ENCODE data around the gene UTRN. TPM values are rescaled to one million over a fixed set of nuclear protein-coding genes. Genes with fewer than 3 reads are reported as not detected.

Gene UTRN
- total RNA-seq, 1 donor from 2014 or later, result 155 TPM

DNA sequence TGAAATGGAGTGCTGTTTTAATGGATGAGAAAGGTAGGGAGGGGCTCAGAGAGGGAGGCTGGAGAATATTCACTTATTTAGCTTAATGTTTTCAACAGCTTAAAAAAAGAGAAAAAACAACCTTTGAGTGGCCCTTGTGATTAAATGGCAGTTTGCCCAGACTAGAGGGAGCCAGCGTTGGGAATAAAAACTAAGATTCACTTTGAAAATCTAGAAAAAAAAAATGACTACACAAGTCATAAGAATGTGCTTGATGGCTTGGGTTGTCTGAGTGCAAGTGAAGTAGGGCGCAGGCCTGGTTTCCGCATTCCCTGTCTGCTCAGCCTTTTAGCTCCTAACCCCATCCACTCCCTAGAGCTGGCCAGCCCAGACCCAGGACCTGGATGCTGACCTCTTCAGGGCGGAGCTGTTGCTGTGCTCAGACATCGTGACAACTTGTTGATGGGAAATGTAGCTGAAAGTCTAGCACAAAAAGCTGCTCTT, 28.9 kb downstream of the UTRN start:
- DNase-seq (ENCODE audit: low read depth), result peak; percentile 91

DNA sequence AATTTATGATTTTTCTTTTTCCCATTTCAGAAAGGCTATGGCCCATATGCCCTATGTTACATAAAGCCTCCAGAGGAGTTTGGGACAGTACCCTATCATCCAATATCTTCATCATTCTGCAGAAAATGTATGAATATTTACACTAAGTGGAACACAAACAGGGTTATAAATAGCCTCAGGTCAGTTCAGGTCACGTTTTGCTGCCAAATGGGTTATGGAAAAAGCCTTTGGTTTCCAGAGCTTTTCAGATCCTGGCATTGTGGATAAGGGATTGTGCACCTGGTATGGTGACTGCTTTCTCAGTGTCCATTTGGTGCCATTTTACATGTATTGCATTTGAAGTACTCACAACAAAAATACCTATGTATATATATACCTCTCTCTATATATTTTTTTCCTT, 29.4 kb downstream of the UTRN start:
- DNase-seq (ENCODE audit: low read depth), result no peak

DNA sequence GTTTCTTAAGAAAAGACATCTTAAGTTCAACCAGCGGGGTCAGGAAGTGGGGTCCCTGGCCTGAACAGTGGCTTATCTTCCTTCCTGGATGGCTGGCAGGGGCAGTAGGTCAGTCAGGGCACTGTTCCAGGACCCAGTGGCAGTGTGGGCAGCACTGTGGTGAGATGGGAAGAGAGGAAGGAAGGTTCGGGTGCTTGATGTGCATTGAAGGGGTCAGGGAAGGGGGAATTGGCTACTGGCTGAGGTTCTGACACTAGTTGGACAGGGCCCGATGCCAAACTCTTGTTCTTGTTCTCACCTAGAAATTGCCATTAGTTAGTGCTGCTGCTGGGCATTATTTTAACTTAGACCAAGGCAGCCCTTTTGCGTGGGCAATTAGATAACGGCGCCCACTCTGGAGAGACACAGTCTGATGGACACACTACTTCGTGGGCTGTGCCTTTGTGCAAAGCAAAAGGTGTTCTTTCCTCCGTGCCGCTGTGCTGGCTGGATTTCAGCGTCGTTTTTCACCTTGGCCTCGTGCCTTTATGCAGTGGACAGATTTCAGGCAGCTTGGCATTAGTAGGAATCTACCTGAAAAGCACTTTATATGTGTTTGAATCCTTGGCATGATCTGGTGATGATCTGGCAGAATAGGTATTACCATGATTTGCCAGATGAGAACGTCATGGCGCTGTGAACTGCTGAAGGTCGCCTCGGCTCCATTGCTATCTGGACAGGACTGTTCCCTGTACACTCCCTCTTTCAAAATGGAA, 30.3 kb downstream of the UTRN start:
- no peak for DNase-seq (ENCODE audit: low read depth)

DNA sequence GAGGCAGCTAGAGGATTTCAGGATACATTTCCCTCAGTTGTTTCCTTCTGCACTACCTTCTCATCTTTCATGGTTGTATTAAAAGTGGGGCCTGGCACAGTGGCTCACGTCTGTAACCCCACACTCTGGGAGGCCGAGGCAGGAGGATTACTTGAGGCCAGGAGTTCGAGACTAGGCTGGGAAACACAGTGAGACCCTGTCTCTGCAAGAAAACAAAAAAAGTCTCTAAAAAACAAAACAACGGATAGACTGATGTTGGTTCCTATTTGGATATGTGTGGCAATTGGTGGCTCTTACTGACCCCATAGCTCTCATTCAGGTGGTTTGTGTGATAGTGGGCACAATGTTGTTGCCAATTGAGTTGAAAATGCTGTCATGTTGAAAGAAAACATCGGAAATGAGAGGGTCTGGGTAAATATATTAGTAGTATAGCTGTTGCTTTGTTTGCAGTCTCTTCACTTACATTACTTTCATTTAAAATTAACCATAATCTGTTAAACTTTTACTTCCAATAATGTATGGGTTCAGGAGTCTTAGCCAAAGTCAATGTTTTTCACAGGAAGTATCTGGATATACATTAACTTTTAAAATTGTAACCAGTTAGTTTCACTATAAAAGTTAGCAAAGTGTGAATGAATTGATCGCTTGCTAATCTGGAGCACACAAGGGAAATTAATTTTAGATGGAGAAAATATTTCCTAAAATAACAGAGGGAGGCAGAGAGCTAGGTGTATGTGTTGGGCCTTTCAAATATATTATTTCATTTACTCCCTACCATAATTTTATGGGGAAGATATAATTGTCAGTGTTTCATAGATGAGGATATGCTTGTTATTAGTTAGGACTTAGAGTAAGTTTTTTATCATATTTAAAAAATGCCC, 31.1 kb downstream of the UTRN start:
- DNase-seq (ENCODE audit: low read depth), result peak; percentile 60

DNA sequence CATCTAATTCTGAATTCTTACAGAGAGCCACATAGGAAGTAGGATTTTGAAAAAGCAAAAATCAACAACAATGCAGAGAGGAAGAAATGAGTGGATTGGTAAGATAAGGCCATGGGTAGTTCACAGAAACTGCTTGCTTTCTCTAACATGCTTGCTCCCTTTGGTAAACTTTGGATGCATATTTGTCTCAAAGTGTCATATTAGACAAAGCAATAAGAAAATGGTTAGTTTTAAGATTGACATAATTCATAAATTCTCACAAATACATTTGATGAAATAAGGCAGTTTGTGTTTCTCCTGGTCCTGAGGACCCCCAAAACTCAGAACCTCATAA, 31.7 kb downstream of the UTRN start:
- DNase-seq (ENCODE audit: low read depth), result no peak

DNA sequence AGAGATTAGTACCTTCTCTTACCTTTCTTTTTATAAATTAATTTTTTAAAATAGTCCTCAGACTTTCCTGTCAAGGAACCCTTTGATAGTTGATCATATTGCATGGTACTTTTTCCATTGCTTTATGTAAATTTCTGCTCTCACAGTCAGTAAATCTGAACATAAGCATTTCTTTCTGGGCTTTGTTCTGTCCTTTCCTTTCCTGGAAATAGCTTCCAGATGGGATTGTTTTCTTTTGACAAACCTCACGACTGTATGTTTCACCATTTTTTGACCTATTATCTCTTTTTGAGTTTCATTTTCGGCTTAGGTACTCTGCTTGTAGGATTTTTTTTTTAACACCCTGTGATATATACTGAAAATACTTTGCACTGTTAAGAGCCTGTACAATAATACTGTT, 32.6 kb downstream of the UTRN start:
- DNase-seq (ENCODE audit: low read depth), result no peak

DNA sequence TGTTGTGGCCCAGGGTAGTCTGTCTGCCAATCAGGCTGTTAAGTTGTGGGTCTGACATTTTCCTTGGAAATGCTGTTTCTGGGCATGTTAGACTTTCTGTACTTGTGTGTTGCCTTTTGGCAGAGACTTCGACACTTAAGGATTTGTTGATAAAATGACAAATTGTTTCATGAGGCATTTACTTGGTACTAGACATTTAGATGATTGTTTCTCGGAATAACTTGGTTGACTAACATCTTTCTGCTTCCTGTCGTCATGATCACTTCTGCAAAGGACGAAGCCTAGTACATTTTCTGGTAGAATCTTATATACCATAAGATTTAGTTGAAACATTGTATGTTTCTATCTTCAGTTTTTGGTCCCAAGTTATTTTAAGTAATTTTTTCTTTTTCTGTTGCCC, 34.1 kb downstream of the UTRN start:
- no peak for DNase-seq (ENCODE audit: low read depth)

DNA sequence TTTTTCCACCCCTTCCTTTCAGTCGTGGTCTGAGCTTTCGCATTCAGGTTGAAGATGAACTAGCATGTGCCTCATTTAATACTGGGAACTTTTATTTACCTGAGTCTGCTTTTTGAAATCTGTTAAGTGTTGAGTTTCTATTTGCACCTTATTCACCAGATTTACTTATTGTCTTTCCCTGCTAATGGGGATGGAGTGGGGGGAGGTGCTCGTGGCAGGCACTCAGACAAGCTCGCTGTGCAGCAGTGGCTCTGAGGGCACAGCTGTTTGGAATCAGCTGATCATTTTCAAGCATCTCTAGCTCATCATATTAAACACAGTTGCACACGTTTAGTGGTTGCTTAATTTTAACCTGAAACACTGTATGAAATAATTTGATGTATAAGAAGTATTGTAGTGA, 35.6 kb downstream of the UTRN start:
- DNase-seq (ENCODE audit: low read depth), result no peak

DNA sequence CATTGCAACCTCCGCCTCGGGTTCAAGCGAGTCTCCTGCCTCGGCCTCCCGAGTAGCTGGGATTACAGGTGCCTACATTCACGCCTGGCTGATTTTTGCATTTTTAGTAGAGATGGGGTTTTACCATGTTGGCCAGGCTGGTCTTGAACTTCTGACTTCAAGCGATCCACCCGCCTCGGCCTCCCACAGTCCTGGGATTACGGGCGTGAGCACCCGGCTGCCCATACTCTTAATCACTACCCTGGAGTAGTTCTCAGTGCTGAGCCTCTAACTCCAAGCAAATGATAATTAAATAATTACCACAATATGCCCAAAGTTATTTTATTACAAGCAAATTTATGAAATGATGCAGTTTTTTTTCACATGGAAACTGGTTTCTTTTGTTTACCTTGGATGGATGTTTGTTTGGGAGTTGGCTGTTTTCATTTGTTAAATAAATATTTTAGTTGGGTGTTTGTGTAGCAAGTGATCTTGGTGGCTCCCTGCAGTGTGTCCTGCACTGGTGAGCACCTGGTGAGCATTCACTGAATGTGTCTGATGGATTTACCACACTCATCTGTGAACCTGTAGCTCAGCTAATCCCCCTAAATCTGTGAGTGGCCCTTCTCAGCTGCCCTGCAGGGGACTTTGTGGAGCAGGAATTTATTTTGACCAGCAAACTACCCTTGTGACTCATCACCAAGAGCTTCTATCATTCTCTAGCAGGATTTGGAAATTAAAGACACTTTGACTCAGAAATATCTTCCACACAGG, 36.9 kb downstream of the UTRN start:
- no peak for DNase-seq (ENCODE audit: low read depth)

DNA sequence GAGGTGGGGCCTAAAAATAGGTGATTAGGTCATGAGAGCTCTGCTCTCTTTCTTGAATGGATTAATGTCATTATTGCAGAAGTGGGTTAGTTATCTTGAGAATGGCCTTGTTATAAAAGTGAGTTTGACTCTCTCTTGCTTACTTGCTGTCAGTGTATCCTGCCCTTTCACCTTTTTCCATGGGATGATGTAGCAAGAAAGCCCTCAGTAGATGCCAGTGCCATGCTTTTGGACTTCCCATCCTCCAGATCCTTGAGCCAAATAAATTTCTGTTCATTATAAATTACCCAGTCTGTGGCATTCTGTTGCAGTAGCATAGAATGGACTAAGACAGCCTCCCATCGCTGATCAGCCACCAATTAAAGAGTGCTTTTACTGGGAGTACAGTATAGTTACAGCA, 40.1 kb downstream of the UTRN start:
- DNase-seq (ENCODE audit: low read depth), result no peak

DNA sequence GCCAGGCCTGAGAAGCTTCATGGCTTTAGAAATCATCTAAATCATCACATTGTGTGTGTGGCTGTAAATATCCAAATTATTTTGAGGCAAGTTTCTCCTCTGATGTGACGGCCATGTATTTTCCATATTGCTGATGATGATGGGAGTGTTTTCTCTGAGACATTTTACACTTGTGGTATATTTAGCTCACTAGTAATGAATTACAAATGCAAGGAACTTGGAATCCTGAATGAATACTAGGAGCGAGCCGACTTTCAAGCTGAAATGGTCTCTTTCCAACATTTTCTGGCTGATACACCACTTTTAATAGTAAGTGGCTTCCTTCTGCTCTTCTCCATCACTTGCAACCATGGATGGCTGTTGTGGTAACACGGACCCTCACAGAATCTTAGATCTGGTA, 41.3 kb downstream of the UTRN start:
- DNase-seq (ENCODE audit: low read depth), result no peak

DNA sequence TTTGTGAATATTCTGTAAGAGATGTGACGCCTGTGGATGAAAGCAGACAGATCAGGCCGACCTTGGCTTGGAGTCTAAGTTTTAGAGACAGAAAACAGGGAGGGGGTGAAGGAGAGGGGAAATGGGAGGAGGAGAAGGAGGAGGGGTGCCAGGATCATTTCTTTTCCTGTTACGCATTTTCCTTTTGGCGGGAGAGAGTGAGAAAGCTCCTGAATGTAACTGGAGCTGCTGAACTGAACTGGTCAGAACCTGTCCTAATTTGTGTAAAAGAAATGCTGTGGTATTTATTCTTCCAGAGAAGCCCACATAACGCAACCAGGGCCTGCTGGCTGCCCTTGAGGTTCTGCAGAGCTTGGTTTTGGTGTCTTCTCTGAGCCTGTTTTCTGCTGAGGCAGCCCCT, 41.9 kb downstream of the UTRN start:
- peak; percentile 65 for DNase-seq (ENCODE audit: low read depth)

DNA sequence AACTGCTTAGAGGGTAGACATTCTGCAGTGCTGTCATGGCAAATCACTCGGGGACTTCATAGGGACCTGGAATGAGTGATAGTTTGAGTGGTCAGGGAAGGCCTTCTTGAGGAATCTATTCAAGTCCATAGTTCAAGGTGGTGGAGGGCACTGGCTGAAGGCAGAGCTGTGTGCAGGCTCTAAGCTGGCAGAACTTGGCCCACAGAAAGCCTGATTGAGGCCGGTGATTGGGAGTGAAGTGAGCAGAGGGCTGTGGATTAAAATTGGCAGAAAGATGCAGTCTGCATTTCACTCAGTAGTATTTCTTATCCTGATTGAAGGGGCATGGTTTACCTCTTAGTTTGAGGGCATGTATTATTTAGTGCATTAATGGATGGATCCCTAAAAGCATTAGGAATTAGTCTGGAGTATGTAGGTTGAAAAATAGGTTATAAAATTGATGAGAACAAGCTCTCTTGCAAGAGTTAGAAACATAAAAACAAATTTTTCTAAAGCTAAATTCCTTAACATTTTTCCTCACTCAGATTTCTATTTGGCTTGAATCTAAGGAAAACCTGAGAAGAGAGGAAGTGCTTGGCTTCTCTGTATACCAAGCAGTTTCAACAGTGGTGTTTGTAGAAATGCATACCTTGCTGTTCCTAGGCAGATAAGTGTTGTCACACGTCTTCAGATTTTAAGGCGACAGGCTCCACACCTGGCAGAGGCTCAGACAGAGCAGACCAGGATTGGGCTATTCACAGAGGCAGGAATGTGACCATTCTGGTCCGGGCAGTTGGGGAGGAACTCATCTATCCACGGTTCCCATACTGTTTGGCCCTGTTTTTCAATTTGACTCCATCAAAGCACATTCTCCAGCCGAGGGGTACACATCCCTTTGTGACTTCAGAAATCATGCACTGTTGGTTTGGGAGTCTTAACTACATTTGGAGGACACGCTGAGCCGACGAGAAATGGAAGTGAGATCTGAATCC, 45.2 kb downstream of the UTRN start:
- DNase-seq (ENCODE audit: low read depth), result no peak

DNA sequence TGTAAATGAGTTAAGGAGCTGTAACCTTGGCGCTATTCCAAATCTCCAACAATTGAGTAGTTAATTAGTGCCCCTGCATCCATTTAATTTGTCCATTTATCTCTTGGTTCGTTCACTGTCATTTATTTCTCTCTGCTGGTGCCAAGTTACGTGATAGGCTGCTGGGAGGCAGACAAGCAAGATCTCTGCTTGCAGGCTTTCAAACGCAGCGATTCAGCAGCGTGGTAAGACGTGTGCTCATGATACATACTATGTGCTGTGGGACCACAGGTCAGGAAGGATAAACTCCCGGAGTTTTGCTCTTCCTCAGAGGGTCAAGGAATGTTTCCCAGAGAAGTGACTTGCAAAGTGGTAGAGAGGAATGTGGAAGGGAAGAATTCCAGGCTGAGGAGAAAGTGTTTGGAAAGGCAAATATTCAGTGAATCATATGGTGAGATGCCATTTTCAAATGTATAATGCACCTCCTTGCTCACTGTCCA, 46.4 kb downstream of the UTRN start:
- peak; percentile 70 for DNase-seq (ENCODE audit: low read depth)

DNA sequence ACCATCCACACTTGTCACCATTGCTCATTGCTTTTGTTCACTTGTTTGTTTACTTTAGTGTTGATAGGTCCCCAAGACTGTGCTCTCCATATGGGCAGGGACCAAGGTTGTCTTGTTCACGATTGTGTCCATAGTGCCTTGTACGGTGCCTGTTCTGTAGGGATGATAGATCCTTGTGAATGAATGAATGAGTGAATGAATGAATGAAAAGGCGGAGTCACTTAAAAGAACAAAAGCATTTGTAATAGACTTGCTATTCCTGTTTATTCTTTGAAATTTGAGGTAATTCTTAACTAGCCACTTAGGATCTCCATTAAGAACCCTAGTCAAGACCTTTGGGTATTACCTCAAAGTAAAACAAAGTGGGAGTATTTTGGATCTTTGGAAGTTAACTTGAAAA, 47.0 kb downstream of the UTRN start:
- no peak for DNase-seq (ENCODE audit: low read depth)

DNA sequence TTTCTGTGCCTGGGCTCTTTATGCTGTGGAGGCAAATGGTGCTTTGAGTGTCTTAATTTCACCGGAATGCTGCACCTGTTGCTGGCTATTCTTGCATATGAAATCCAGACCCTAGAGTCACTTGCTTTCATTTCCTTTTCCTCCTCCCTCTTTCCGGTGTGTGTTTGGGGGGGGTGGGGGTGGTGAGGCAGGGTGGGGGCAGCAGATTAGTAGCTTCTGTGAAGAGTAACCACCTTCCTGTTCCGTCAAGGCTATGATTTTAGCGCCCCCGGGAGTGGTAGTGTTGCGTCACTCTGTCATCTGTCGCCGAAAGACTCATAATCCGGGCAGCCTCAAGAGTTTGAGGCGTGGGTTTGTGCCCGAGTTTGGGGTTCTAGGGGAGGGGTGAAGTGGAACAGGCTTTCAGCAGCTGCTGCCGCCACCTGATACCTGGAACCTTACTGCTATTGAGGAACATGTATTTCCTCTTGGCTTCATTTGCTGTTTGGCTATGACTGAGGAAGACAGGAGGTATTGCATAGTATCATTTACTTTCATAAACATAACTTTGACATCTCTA, 49.1 kb downstream of the UTRN start:
- no peak for DNase-seq (ENCODE audit: low read depth)

Other genes starting within 250 kb of the UTRN start
- gene SF3B5, start 189.8 kb upstream of the UTRN start, total RNA-seq, result 49.0 and 127 TPM in 2 replicates
- gene STX11, start 134.8 kb upstream of the UTRN start, total RNA-seq, result 0.75 and 2.4 TPM in 2 replicates

Data from renal cortical epithelial cell (primary cell).